ENCODE measurements around the gene EPS15.

GRCh38 chr1:51439053-51439452, 80.0 kb downstream of the EPS15 start:
- TF ChIP-seq POLR2A (IDR thresholded peaks at IDR 0.05; ENCODE audit: low read length) = no peak
- no peak for TF ChIP-seq GATA1 (IDR thresholded peaks at IDR 0.05; ENCODE audit: low read depth, low read length)
